ENCODE measurements around the gene IARS2. TPM values are rescaled to one million over a fixed set of nuclear protein-coding genes. Genes with fewer than 3 reads are reported as not detected.

Gene IARS2
- total RNA-seq, 1 experiment from 2014 or later, result 72.9 TPM

GRCh38 chr1:220092694-220093093, 1.2 kb upstream of the IARS2 start:
- H3K23ac ChIP-seq (ENCODE audit: insufficient read length, low read depth, low read length), result no peak overlapping the region
- H3K79me2 ChIP-seq (ENCODE audit: insufficient read depth, low read length), result no peaks in the 10 kb centered on the region
- Mint-ChIP-seq H3K4me3 (no peak overlapping the region), H3K4me1 (peaks cover 8 to 18% of the 10 kb centered on the region in 2 experiments), H3K27ac (no peak overlapping the region), H3K9me3 (no peaks in the 10 kb centered on the region; a peak in 1 of 5 replicates), H3K36me3 (ENCODE audit: insufficient read depth in 1 of 3, low read depth in 3 of 3) (peaks cover 12 to 23% (median 18%) of the 10 kb centered on the region in 3 experiments; a peak in 6 of 7 replicates), H3K27me3 (ENCODE audit: low read depth) (no peaks in the 10 kb centered on the region)
- H3K18ac ChIP-seq (ENCODE audit: insufficient read length, low read depth, low read length), result no peak overlapping the region
- no peak overlapping the region for H2AK5ac ChIP-seq (ENCODE audit: insufficient read length, low read length)
- no peak overlapping the region for H3K56ac ChIP-seq (ENCODE audit: insufficient read length, low read depth, low read length)
- no peak for TF ChIP-seq CTCF (conservative IDR thresholded peaks at IDR 0.05)
- H3K4me2 ChIP-seq (ENCODE audit: insufficient read depth, insufficient read length, low read length), result no peak overlapping the region
- no peak overlapping the region for H4K5ac ChIP-seq (ENCODE audit: insufficient read length, low read depth, low read length)
- H3T11ph ChIP-seq (ENCODE audit: low read length), result no peak overlapping the region
- H2BK5ac ChIP-seq (ENCODE audit: insufficient read length, low read length), result no peak overlapping the region
- no peak overlapping the region for H3K27ac ChIP-seq (ENCODE audit: insufficient read length, low read depth, low read length)
- H3K9me3 ChIP-seq (ENCODE audit: control insufficient read depth, low read depth, low read length), result no peaks in the 10 kb centered on the region
- peaks cover 11% of the 10 kb centered on the region for H3K23me2 ChIP-seq (ENCODE audit: insufficient read length, low read depth, low read length, poor library complexity, severe bottlenecking)
- H4K91ac ChIP-seq (ENCODE audit: insufficient read length, low read depth, low read length), result no peak overlapping the region
- H3K14ac ChIP-seq (ENCODE audit: insufficient read depth, low read length), result no peak overlapping the region
- no CpG with 5 or more reads among the region's 1 CpG for WGBS (ENCODE audit: extremely low coverage, insufficient read length, low lambda C conversion rate)
- no peaks in the 10 kb centered on the region for H4K20me1 ChIP-seq (ENCODE audit: control insufficient read depth, insufficient read depth, insufficient read length)
- H3K4ac ChIP-seq (ENCODE audit: low read depth, low read length), result no peak overlapping the region
- H4K8ac ChIP-seq (replicated peaks; ENCODE audit: insufficient read length, low read depth, low read length), result no peak overlapping the region
- H3K79me1 ChIP-seq (ENCODE audit: insufficient read depth, low read depth, low read length, poor library complexity, severe bottlenecking), result no peaks in the 10 kb centered on the region
- H3K27me3 ChIP-seq (ENCODE audit: insufficient read depth, low read length), result no peaks in the 10 kb centered on the region
- no peaks in the 10 kb centered on the region for H3K4me1 ChIP-seq (ENCODE audit: insufficient read depth, low read length)
- no peak overlapping the region for H2BK12ac ChIP-seq (ENCODE audit: insufficient read length, low read depth, low read length)
- no peak overlapping the region for H2BK120ac ChIP-seq (ENCODE audit: low read depth, low read length, poor library complexity, severe bottlenecking)
- H2BK20ac ChIP-seq (ENCODE audit: low read depth, low read length, poor library complexity, severe bottlenecking), result no peak overlapping the region
- H2AFZ ChIP-seq (ENCODE audit: low read length), result no peak overlapping the region
- H2BK15ac ChIP-seq (ENCODE audit: low read depth, low read length), result no peak overlapping the region
- no peak for DNase-seq
- H3K9ac ChIP-seq (ENCODE audit: extremely low read depth, insufficient read length, low read length), result no peak overlapping the region
